IMR-90 (cell line): ENCODE measurements around the gene ANTXRL. TPM values are rescaled to one million over a fixed set of nuclear protein-coding genes. Genes with fewer than 3 reads are reported as not detected.

Experiments
- ATAC-seq: fragments of 200-7000 bp; cut with Tn5 transposase; 2 replicates; pipeline ENCODE4 v1.9.1; 2020; ENCODE audit warnings: low read depth, mild to moderate bottlenecking, moderate library complexity
- BruUV-seq: library from RNA; stranded (reverse); fragments of 400-500 nt; replicated peaks from 2 replicates; lab custom pipeline; 2021; lab: Mats Ljungman, UMichigan
- CTCF ChIA-PET: fragments of 300-600 bp; formaldehyde crosslinking; extraction: SDS; loops from one replicate; lab custom pipeline; 2021; ENCODE audit warnings: antibody characterized with exemption; lab: Yijun Ruan, JAX
- POLR2A ChIA-PET: fragments of 300-600 bp; sonication (Branson Sonifier 250); formaldehyde crosslinking; loops from one replicate; lab custom pipeline; 2022; ENCODE audit warnings: antibody characterized with exemption; ENCODE audit not compliant: unreplicated experiment; lab: Charles Lee
- DNase-seq: peaks from one replicate; pipeline ENCODE4 v3.0.0; 2013
- H2AFZ ChIP-seq: replicated peaks from 2 replicates; pipeline ENCODE3; 2013; ENCODE audit warnings: low read length, mild to moderate bottlenecking; ENCODE audit not compliant: poor library complexity
- H2AK5ac ChIP-seq: 2 replicates; pipeline ENCODE4 v1.6.1; 2013; ENCODE audit warnings: low read depth, low read length, inconsistent platforms
- H2AK9ac ChIP-seq: replicated peaks from 2 replicates; pipeline ENCODE3; 2013; ENCODE audit warnings: mild to moderate bottlenecking, low read depth, low read length, moderate library complexity; ENCODE audit not compliant: poor library complexity
- H2BK120ac ChIP-seq: 2 replicates; pipeline ENCODE4 v1.6.1; 2013; ENCODE audit warnings: low read depth, low read length, inconsistent platforms
- H2BK15ac ChIP-seq: 3 replicates; pipeline ENCODE4 v1.6.1; 2013; ENCODE audit warnings: low read depth, low read length, inconsistent platforms
- H2BK20ac ChIP-seq: 2 replicates; pipeline ENCODE4 v1.6.1; 2013; ENCODE audit warnings: low read depth, mild to moderate bottlenecking, inconsistent platforms, low read length, moderate library complexity
- H2BK5ac ChIP-seq: 2 replicates; pipeline ENCODE4 v1.6.1; 2013; ENCODE audit warnings: mild to moderate bottlenecking, low read depth, low read length, inconsistent platforms; ENCODE audit not compliant: poor library complexity, severe bottlenecking
- H3K14ac ChIP-seq: replicated peaks from 2 replicates; pipeline ENCODE4 v1.6.1; 2013; ENCODE audit warnings: low read depth, low read length, inconsistent platforms
- H3K18ac ChIP-seq: 2 replicates; pipeline ENCODE4 v1.6.1; 2013; ENCODE audit warnings: low read depth, low read length, control low read depth
- H3K23ac ChIP-seq: 2 replicates; pipeline ENCODE4 v1.6.1; 2013; ENCODE audit warnings: low read depth, low read length, inconsistent platforms
- H3K27ac ChIP-seq: 2 replicates; pipeline ENCODE4 v1.5.1; 2013; ENCODE audit warnings: mild to moderate bottlenecking, control low read depth, low read length; ENCODE audit not compliant: insufficient read depth
- H3K27me3 ChIP-seq: 2 replicates; pipeline ENCODE4 v1.6.1; 2013; ENCODE audit warnings: low read length; ENCODE audit not compliant: control insufficient read depth, insufficient read depth
- H3K36me3 ChIP-seq: 2 replicates; pipeline ENCODE4 v1.6.1; 2013; ENCODE audit warnings: low read length, mixed read lengths; ENCODE audit not compliant: control insufficient read depth, insufficient read depth
- H3K4ac ChIP-seq: 2 replicates; pipeline ENCODE4 v1.6.1; 2013; ENCODE audit warnings: low read depth, low read length, inconsistent platforms
- H3K4me1 ChIP-seq: 2 replicates; pipeline ENCODE4 v1.6.1; 2013; ENCODE audit warnings: low read length, mixed read lengths; ENCODE audit not compliant: control insufficient read depth, insufficient read depth
- H3K4me2 ChIP-seq: 2 replicates; pipeline ENCODE4 v1.6.1; 2013; ENCODE audit warnings: low read depth, mild to moderate bottlenecking, control low read depth, low read length, moderate library complexity
- H3K4me3 ChIP-seq: 2 replicates; pipeline ENCODE4 v1.5.1; 2013; ENCODE audit warnings: low read depth, mild to moderate bottlenecking, control low read depth, low read length, moderate library complexity; ENCODE audit not compliant: insufficient read depth
- H3K56ac ChIP-seq: 2 replicates; pipeline ENCODE4 v1.6.1; 2013; ENCODE audit warnings: low read length, inconsistent platforms; ENCODE audit not compliant: insufficient read depth; ENCODE audit errors: extremely low read depth
- H3K79me1 ChIP-seq, 2 experiments: 2 replicates each; pipeline ENCODE4 v1.6.1; 2013; ENCODE audit warnings: low read length in 2 of 2, inconsistent platforms in 1 of 2, low read depth in 1 of 2
- H3K9ac ChIP-seq: 2 replicates; pipeline ENCODE4 v1.6.1; 2013; ENCODE audit warnings: low read depth, low read length, control low read depth
- H3K9me1 ChIP-seq: 2 replicates; pipeline ENCODE4 v1.6.1; 2013; ENCODE audit warnings: low read length, inconsistent platforms; ENCODE audit not compliant: insufficient read depth
- H3K9me3 ChIP-seq: 2 replicates; pipeline ENCODE4 v1.6.1; 2013; ENCODE audit warnings: low read length; ENCODE audit not compliant: control insufficient read depth, insufficient read depth
- H4K20me1 ChIP-seq: 2 replicates; pipeline ENCODE4 v1.6.1; 2013; ENCODE audit warnings: low read length, inconsistent platforms; ENCODE audit not compliant: insufficient read depth
- H4K5ac ChIP-seq: 2 replicates; pipeline ENCODE4 v1.6.1; 2013; ENCODE audit warnings: mild to moderate bottlenecking, low read depth, low read length, control low read depth
- H4K8ac ChIP-seq, 2 experiments: 2 replicates each; pipeline ENCODE4 v1.6.1; 2013; ENCODE audit warnings: low read depth in 2 of 2, low read length in 2 of 2, control low read depth in 1 of 2, inconsistent platforms in 1 of 2
- H4K91ac ChIP-seq: 2 replicates; pipeline ENCODE4 v1.6.1; 2013; ENCODE audit warnings: low read depth, low read length, inconsistent platforms; ENCODE audit not compliant: insufficient read depth
- CEBPB ChIP-seq: IDR thresholded peaks from 2 replicates; pipeline ENCODE4 v1.6.1; 2012; ENCODE audit warnings: low read depth, low read length, improper control_type of control experiment
- FOS ChIP-seq: fragments of 150-350 bp; IDR thresholded peaks from 2 replicates; pipeline ENCODE4 v1.6.1; 2016; ENCODE audit warnings: low read depth, low read length
- RAD21 ChIP-seq: IDR thresholded peaks from 2 replicates; pipeline ENCODE4 v1.6.1; 2012; ENCODE audit warnings: low read length, improper control_type of control experiment
- RFX5 ChIP-seq: IDR thresholded peaks from 2 replicates; pipeline ENCODE4 v1.8.0; 2012; ENCODE audit warnings: low read depth, mild to moderate bottlenecking, low read length, moderate library complexity
- SMC3 ChIP-seq: fragments of 150-350 bp; IDR thresholded peaks from 2 replicates; pipeline ENCODE4 v1.6.1; 2016; ENCODE audit warnings: low read depth, mild to moderate bottlenecking, antibody characterized with exemption, low read length, moderate library complexity
- WGBS, 2 experiments: methylation state at CpG; one replicate each; pipeline versions ENCODE4 v1.1.5 to v1.1.7; 2013; ENCODE audit warnings: missing lambda C conversion rate in 2 of 2; ENCODE audit not compliant: insufficient read length in 1 of 2; ENCODE audit errors: extremely low coverage in 2 of 2; 5-methylcytosine and 5-hydroxymethylcytosine counted together
- dilution Hi-C: fragments of 300-500 bp; cut with HindIII; formaldehyde crosslinking; loops from one replicate; pipeline ENCODE4 v1.14.3; 2018; ENCODE audit warnings: low sequenced_read_pairs; ENCODE audit not compliant: unreplicated experiment
- in situ Hi-C: fragments of 300-500 bp; cut with MboI; formaldehyde crosslinking; loops from 3 replicates; pipeline ENCODE4 v1.14.3; 2019; ENCODE audit warnings: low sequenced_read_pairs, inconsistent platforms, mixed read lengths
- intact Hi-C: fragments of 100-400 bp; cut with micrococcal nuclease; formaldehyde crosslinking; loops from 2 replicates; pipeline ENCODE4 v1.10.0; 2022
- polyA plus RNA-seq, 3 experiments: library from polyadenylated mRNA; depleted of rRNA; stranded (reverse); fragments of >200 nt; gene quantifications; 2 replicates each; pipeline ENCODE4 v1.2.3, GENCODE V29; 2012; ENCODE audit warnings: low replicate concordance in 1 of 3
- total RNA-seq: library from RNA; depleted of rRNA; stranded (reverse); fragments of >200 nt; gene quantifications from 2 replicates; pipeline ENCODE4 v1.2.3, GENCODE V29; 2012

The ANTXRL gene
- total and polyA plus RNA-seq, 2 of the 4 experiments (the other 2 are of a cell fraction), result not detected

DNA sequence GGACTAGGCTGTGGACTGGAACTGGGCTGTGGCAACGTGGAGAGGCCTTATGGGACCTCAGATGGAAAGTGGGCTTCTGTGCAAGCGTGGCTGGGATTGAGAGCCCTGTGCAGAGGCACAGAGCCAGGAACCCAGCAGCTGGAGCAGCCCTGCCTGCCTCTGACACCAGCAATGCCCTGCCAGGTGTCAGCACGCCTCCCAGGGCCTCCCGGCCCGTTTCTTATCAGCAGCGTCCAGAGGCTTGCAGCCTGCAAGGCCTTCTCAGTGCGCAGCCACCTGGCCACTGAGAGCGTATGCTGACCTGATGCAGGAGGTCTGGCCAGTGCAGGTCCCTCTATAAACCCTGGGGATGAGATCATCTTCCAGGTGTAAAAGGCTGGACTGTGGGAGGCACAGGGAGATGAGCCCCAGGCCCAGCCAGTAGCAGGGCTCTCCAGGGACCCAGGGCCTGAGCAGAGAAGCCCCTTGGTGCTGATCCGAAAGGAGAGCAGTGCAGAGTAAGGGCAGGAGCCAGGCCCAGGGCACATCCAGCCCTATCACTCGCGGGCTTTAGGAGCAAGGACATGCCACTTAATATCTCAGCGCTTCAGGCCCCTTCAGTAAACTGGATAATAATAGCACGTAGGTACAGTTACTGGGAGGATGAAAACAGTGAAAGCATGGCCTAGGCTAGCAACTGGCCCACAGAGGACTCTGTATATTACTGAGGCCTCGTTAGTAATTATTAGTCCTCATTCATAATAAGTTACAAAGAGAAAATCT, 38.8 kb upstream of the ANTXRL start:
- intact Hi-C loops (loop anchor here (1.0 kb wide), 1 partner anchor 9 kb away; no protein-coding TSS in a partner anchor), in situ Hi-C loops (no loop called here), dilution Hi-C loops (no loop called here)
- Histone ChIP-seq H2BK120ac (peak overlapping the region; percentile 54; the same call in 1 of the 2 replicates), H3K36me3 (no peaks in the 10 kb centered on the region), H4K20me1 (no peaks in the 10 kb centered on the region), H2AK9ac (no peak overlapping the region), H3K27ac (no peak overlapping the region), H2BK5ac (no peak overlapping the region), H3K23ac (no peak overlapping the region), H4K5ac (no peak overlapping the region), H3K4ac (peak overlapping the region; percentile 69), H3K4me3 (no peak overlapping the region), H2AFZ (no peak overlapping the region), H2BK20ac (peak overlapping the region; percentile 61; the same call in 1 of the 2 replicates), H3K9ac (no peak overlapping the region), H4K91ac (peak overlapping the region; percentile 26; the same call in 1 of the 2 replicates), H3K4me1 (peaks cover 11% of the 10 kb centered on the region; the same call in 1 of the 2 replicates), H3K9me3 (no peaks in the 10 kb centered on the region), H2AK5ac (peak overlapping the region; percentile 4; the same call in 1 of the 2 replicates), H2BK15ac (no peak overlapping the region), H3K27me3 (peaks cover 2% of the 10 kb centered on the region; the same call in 1 of the 2 replicates), H3K56ac (no peak overlapping the region), H4K8ac (no peak overlapping the region; a peak in 1 of 4 replicates), H3K4me2 (no peak overlapping the region), H3K14ac (no peak overlapping the region; the same call in 1 of the 2 replicates), H3K9me1 (peaks cover 9% of the 10 kb centered on the region), H3K79me1 (no peaks in the 10 kb centered on the region), H3K18ac (peak overlapping the region; percentile 18; the same call in 1 of the 2 replicates)
- ChIA-PET CTCF (no interaction called here), POLR2A (no interaction called here)
- BruUV-seq, result no TSS peak
- TF ChIP-seq RAD21 (no peak), CEBPB (no peak), FOS (no peak), RFX5 (no peak), SMC3 (no peak)
- WGBS, 2 experiments, result 0% methylated on average over 1 of the region's 14 CpGs; no CpG with 5 or more reads in 1 of the 2 experiments
- ATAC-seq (no peak), DNase-seq (no peak)
